ENCODE results near the gene YJEFN3.

GRCh38 chr19:19550485-19550929 lies 21.8 kb downstream of the YJEFN3 start:
- no peak for TF ChIP-seq CTCF (IDR thresholded peaks at IDR 0.05; ENCODE audit: insufficient read depth, low read length, poor library complexity, severe bottlenecking)
- no peak for TF ChIP-seq EZH2phosphoT487 (conservative IDR thresholded peaks at IDR 0.05; ENCODE audit: low read length)
